ENCODE results near the gene SSH2.
"Not testable (repeated sequence)": the region's sequence is repeated elsewhere in the genome, so short reads cannot be mapped to it uniquely, and the experiment has no call there.

The SSH2 gene

GRCh38 chr17:29728490-29728889 is 201.5 kb downstream of the SSH2 start:
- no peak for DNase-seq

GRCh38 chr17:29726715-29727252 is 203.2 kb downstream of the SSH2 start:
- DNase-seq, result peak in 1 of 2 donors; percentile 49

DNA sequence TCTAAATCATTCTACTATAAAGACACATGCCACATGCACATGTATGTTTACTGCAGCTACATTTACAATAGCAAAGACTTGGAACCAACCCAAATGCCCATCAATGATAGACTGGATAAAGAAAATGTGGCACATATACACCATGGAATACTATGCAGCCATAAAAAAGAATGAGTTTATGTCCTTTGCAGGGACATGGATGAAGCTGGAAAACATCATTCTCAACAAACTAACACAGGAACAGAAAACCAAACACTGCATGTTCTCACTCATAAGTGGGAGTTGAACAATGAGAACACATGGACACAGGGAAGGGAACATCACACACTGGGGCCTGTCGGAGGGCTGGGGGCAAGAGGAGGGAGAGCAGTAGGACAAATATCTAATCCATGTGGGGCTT is 204.6 kb downstream of the SSH2 start:
- not testable (repeated sequence) for DNase-seq

DNA sequence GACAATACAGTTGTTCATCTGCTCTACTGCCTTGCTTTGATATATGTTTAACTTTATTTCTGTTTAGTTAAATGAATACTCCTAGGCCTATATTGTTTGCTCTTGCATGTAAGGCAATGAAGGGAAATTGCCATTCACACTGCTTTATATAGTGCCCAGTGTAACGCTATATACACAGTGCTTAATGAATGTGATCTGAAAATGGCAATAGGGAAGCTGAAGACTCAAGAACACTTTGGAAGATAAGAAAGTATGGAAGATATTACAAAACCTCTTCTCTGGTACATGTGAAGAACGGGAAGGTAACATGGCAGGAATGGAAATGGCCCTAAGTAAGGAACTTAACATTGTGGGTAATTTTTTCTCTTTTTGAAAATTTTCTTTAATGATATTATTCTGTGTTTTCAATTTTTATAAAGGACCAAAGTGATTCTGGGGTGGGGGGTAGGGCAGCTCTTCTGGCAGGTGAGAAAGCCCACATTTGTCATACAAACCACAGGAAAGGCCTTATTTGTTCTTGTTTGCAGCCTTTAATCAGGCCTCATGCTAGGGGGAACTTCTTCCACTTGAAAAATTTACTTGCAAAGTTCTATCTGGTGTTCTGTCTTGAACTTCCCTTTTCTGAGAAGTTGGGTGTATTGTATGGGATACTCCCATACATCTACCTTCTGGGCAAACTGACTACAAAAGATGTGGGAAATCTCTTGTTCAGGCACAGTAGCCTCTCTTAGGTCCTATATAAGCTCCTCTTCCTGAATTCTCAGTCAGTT is 206.6 kb downstream of the SSH2 start:
- peak; percentile 28 to 58 for DNase-seq

GRCh38 chr17:29722411-29723198 is 207.4 kb downstream of the SSH2 start:
- peak; percentile 71 to 78 for DNase-seq

GRCh38 chr17:29720551-29720950 is 209.5 kb downstream of the SSH2 start:
- DNase-seq, result no peak

DNA sequence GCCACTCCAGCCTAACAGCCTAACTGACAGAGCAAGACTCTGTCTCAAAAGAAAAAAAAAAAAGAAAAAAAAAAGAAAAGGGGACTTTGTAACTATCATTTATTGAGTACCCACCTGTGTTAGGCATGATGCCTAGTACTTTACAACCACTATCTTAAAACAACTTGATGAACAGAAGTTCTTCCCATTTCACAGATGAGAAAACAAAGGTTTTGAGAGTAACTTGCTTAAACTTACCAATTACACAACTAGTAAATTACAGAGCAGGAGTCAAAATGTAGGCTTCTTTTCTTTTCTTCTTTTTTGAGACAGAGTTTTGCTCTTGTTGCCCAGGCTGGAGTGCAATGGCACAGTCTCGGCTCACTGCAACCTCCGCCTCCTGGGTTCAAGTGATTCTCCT is 210.6 kb downstream of the SSH2 start:
- DNase-seq, result no peak

DNA sequence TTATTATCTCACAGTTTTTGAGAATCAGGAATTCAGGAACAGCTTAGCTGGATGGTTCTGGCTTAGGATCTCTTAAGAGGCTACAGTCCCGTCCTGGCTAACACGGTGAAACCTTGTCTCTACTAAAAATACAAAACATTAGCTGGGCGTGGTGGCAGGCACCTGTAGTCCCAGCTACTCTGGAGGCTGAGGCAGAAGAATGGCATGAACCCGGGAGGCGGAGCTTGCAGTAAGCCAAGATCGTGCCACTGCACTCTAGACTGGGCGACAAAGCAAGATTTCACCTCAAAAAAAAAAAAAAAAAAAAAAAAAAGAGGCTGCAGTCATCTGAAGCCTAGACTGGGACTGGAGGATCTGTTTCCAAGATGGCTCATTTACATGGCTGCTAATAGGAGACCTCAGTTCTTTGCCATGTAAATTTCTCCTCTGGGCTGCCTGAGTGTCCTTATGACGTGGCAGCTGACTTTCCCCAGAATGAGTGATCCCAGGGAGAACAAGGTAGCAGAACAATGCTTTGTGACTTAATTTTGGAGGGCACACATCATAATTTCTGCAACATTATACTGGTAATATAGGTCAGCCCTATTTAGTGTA is 211.5 kb downstream of the SSH2 start:
- no peak for DNase-seq

DNA sequence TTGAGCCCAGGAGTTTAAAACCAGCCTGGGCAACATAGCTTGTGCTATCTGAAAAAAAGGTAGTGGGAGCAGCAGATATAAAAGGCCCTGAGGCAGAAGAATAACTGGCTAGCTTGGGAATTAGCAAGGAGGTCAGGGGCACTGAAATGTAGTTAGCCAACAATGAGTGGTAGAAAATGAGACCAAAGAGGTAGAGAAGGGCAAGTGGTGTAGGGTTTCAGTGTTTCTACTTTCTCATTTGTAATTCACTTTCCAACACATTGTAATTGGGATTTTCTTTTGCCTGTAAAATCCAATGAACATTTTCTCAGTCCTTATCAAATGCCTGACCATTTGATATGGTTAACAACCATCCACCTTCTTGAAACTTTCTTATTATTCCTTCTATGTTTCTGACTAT is 212.2 kb downstream of the SSH2 start:
- no peak for DNase-seq

- DNase-seq, result no peak
Measured at GRCh38 chr17:29716566-29716965, 213.5 kb downstream of the SSH2 start.

- no peak for DNase-seq
Measured at GRCh38 chr17:29715680-29716079, 214.3 kb downstream of the SSH2 start.

DNA sequence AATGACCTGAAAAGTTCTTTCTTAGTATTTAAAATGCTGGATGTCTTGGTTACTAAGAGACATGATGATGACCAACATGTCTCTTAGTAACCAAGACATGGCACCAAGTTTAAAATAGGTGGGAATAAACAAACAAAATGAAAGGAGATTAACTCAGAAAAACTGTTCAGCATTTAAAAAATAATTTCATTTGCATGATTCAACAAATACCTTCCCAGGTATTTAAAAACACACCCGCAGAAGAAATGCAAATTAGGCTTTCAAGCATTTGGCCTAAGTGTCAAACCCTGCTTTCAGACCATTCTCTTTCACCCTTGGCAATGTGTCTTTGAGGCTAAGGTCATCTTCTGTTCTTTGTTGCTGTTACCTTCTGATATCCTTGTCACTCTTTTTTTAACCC is 215.9 kb downstream of the SSH2 start:
- no peak for DNase-seq

DNA sequence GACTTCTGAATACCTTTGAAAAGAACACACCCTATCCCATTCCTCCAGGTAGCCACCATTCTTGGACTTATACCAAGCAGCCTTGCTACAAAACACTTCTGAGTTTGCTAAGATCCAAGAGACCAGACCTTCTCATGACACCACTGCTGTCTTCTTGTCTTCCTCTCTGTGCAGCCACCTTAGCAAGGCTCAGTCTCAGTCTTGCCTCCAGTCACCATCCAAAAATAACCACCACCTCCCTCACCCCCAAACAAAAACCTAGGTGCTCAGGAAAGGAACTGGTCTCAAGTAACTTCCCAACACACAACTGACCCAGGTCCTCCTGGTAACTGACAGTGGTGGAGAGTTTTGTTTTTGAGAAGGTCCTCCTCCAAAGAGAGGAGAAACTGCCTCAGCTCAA is 216.4 kb downstream of the SSH2 start:
- no peak for DNase-seq

DNA sequence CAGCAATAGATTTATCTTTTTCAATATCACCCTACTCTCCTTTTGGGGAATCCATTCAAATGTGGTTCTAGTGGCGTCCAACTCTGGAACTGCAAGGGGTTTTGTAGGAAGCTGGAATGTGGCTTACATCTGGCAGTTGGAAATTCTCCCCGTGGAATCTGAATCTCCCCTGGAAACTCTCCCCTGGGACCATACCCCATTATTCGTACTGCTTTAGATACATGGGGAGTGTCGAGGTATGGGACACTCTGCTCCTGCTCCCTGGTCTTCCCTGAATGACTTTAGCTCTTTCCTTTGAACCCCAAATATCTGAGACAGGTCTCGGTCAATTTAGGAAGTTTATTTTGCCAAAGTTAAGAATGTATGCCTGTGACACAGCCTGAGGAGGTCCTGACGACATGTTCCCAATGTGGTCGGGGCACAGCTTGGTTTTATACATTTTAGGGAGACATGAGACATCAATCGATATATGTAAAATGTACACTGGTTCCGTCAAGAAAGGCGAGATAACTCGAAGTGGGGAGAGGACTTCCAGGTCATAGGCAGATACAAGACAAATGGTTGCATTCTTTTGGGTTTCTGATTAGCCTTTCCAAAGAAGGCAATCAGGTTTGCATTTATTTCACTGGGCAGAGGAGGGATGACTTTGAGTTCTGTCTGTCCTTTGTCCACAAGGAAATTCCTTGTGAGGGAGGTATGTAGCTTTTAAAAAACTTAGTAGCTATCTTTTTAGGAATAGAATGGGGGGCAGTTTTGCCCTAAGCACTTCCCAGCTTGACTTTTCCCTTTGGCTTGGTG is 218.2 kb downstream of the SSH2 start:
- DNase-seq, result no peak

- no peak for DNase-seq
Measured at GRCh38 chr17:29710891-29711418, 219.1 kb downstream of the SSH2 start.

GRCh38 chr17:29710520-29710884 is 219.5 kb downstream of the SSH2 start:
- no peak for DNase-seq

GRCh38 chr17:29709866-29710519 is 220.0 kb downstream of the SSH2 start:
- no peak for DNase-seq

DNA sequence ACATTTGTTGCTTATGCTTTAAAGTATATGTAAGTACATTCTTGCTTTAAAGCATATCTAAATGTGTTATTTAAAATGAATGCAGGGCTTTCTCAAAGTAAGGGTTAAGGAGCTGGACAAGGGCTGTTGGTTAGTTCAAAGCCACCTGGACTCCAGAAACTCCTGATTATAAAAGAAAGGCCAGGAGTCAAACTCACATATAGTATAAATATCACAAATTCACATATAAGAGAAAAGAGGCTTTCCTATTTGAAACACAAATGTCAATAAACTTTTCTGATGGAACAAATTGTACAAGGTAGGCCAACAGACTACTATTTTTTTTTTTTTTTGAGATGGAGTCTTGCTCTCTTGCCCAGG is 222.8 kb downstream of the SSH2 start:
- DNase-seq, result no peak

- DNase-seq, result no peak
Measured at GRCh38 chr17:29706045-29706431, 224.0 kb downstream of the SSH2 start.

DNA sequence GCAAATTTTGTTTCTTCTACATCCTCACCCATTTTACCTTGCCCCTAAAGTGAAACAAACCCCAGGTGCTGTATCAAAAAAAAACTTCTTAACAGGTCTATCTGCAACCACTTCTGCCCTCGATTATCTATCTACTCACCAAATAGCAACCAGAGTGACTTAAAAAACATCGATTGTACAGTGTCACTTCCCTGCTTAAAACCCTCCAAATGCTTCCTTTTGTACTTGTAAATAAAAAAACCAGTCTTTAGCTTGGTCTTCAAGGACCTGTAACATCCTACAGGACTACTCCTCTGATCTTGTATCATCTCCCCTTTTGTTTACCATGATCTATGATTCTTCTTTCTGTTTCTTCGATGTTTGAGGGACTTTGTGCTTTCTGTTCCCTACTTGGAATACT is 224.6 kb downstream of the SSH2 start:
- DNase-seq, result peak in 1 of 2 donors; percentile 47

GRCh38 chr17:29699283-29699682 is 230.7 kb downstream of the SSH2 start:
- DNase-seq, result no peak

DNA sequence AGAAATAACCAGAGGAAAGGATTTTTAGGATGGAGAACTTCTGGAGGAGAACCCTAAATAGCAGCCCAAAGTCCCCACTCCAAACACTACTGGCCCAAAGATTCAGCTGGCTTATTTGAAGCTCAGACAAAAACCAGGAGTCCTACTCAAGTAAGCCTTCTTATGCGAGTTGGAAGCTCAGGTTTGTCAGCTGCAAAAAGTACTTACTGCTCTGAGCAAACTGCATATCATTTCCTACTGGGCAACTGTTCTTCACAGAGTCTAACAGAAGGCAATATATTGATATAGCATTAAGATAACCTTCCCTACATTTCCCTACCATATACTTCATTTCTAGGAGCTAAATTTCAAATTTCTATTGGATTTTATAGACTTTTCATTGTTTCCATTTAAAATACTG is 231.2 kb downstream of the SSH2 start:
- DNase-seq, result no peak

Measured in CD4-positive, alpha-beta T cell treated with Interferon alpha-2 for 1 hour (primary cell).